GM18520 (cell line): Measurements from ENCODE around the gene SHISA9.
"Not testable (repeated sequence)": the region's sequence is repeated elsewhere in the genome, so short reads cannot be mapped to it uniquely, and the experiment has no call there.

Source experiments
- ATAC-seq: cut with Tn5 transposase; IDR thresholded peaks from one replicate; pipeline ENCODE4 v1.9.1; 2021; ENCODE audit not compliant: unreplicated experiment

The SHISA9 gene

GRCh38 chr16:12899529-12900143 lies 1.8 kb upstream of the SHISA9 start:
- ATAC-seq, result no peak

- no peak for ATAC-seq
Observed at GRCh38 chr16:12900156-12900555, 1.2 kb upstream of the SHISA9 start.

GRCh38 chr16:12900599-12901203 lies 697 bp upstream of the SHISA9 start:
- ATAC-seq, result no peak

- ATAC-seq, result no peak
Observed at GRCh38 chr16:12901204-12901596, 198 bp upstream of the SHISA9 start.

- ATAC-seq, result no peak
Observed at GRCh38 chr16:12902511-12903372, 1.3 kb downstream of the SHISA9 start.

GRCh38 chr16:12903407-12904328 lies 2.3 kb downstream of the SHISA9 start:
- no peak for ATAC-seq

- ATAC-seq, result no peak
Observed at GRCh38 chr16:12904329-12904671, 2.9 kb downstream of the SHISA9 start.

- no peak for ATAC-seq
Observed at GRCh38 chr16:12906271-12906670, 4.9 kb downstream of the SHISA9 start.

- ATAC-seq, result no peak
Observed at GRCh38 chr16:12906765-12907516, 5.5 kb downstream of the SHISA9 start.

- ATAC-seq, result no peak
Observed at GRCh38 chr16:12907670-12908233, 6.4 kb downstream of the SHISA9 start.

GRCh38 chr16:12917246-12917645 lies 15.8 kb downstream of the SHISA9 start:
- ATAC-seq, result no peak

- ATAC-seq, result no peak
Observed at GRCh38 chr16:12917653-12918052, 16.3 kb downstream of the SHISA9 start.

GRCh38 chr16:12920739-12921138 lies 19.3 kb downstream of the SHISA9 start:
- ATAC-seq, result no peak

- ATAC-seq, result not testable (repeated sequence)
Observed at GRCh38 chr16:12923640-12924039, 22.2 kb downstream of the SHISA9 start.

GRCh38 chr16:12925026-12925800 lies 23.8 kb downstream of the SHISA9 start:
- ATAC-seq, result no peak

- ATAC-seq, result no peak
Observed at GRCh38 chr16:12927591-12927990, 26.2 kb downstream of the SHISA9 start.

GRCh38 chr16:12930881-12931280 lies 29.5 kb downstream of the SHISA9 start:
- ATAC-seq, result no peak

- no peak for ATAC-seq
Observed at GRCh38 chr16:12936391-12936790, 35.0 kb downstream of the SHISA9 start.

GRCh38 chr16:12941896-12942295 lies 40.5 kb downstream of the SHISA9 start:
- ATAC-seq, result no peak
